B cell (primary cell): ENCODE measurements around the gene RCSD1.

Experiments used
- EZH2 ChIP-seq: IDR thresholded peaks from 2 replicates; pipeline ENCODE4 v1.6.1; 2012; ENCODE audit warnings: borderline replicate concordance, low read depth, mild to moderate bottlenecking, moderate library complexity, low read length; ENCODE audit not compliant: insufficient read depth, poor library complexity, severe bottlenecking
- TF ChIP-seq, protein P1 (sequence below): fragments of 200-600 bp; IDR thresholded peaks from one replicate; pipeline ENCODE4 v1.8.0; 2022; ENCODE audit warnings: antibody characterized with exemption, mild to moderate bottlenecking

DNA sequence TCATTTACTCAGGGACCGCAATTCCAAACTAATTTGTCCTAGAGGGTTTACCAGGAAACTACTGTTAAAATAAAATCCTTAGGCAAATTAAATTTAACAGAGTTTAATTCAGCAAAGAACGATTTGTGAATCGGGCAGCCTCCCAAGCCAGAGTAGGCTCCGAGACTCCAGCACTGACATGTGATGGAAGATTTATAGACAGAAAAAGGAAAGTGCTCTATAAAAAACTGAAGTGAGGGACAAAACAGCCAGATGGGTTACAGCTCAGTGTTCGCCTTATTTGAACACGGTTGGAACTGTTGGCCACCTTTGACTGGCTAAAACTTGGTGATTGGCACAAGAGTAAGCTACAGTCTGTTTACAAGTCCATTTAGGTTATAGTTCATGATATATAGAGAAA, 35.2 kb upstream of the RCSD1 start:
- TF ChIP-seq, protein P1, sequence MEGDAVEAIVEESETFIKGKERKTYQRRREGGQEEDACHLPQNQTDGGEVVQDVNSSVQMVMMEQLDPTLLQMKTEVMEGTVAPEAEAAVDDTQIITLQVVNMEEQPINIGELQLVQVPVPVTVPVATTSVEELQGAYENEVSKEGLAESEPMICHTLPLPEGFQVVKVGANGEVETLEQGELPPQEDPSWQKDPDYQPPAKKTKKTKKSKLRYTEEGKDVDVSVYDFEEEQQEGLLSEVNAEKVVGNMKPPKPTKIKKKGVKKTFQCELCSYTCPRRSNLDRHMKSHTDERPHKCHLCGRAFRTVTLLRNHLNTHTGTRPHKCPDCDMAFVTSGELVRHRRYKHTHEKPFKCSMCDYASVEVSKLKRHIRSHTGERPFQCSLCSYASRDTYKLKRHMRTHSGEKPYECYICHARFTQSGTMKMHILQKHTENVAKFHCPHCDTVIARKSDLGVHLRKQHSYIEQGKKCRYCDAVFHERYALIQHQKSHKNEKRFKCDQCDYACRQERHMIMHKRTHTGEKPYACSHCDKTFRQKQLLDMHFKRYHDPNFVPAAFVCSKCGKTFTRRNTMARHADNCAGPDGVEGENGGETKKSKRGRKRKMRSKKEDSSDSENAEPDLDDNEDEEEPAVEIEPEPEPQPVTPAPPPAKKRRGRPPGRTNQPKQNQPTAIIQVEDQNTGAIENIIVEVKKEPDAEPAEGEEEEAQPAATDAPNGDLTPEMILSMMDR, result no peak
- TF ChIP-seq EZH2, result no peak
